Glutamatergic neuron (in vitro differentiated cells): Measurements from ENCODE around the gene EYS. TPM values are rescaled to one million over a fixed set of nuclear protein-coding genes. Genes with fewer than 3 reads are reported as not detected.

Experiments used
- DNase-seq: peaks from one replicate; pipeline ENCODE4 v3.0.0; 2022
- H3K27ac Mint-ChIP-seq: one replicate; pipeline ENCODE4 v1.8.0; 2020; ENCODE audit warnings: mild to moderate bottlenecking, mixed read lengths, inconsistent platforms; ENCODE audit not compliant: unreplicated experiment
- H3K27me3 Mint-ChIP-seq: one replicate; pipeline ENCODE4 v1.8.0; 2020; ENCODE audit warnings: mild to moderate bottlenecking, moderate library complexity, mixed read lengths, inconsistent platforms; ENCODE audit not compliant: unreplicated experiment
- H3K36me3 Mint-ChIP-seq: one replicate; pipeline ENCODE4 v1.8.0; 2020; ENCODE audit warnings: mild to moderate bottlenecking, mixed read lengths, inconsistent platforms; ENCODE audit not compliant: unreplicated experiment
- H3K4me1 Mint-ChIP-seq: one replicate; pipeline ENCODE4 v1.8.0; 2020; ENCODE audit warnings: mild to moderate bottlenecking, low read depth, mixed read lengths, inconsistent platforms; ENCODE audit not compliant: unreplicated experiment
- H3K4me3 Mint-ChIP-seq: one replicate; pipeline ENCODE4 v1.8.0; 2020; ENCODE audit warnings: mild to moderate bottlenecking, mixed read lengths, inconsistent platforms; ENCODE audit not compliant: unreplicated experiment
- H3K9me3 Mint-ChIP-seq: one replicate; pipeline ENCODE4 v1.8.0; 2020; ENCODE audit warnings: mild to moderate bottlenecking, moderate library complexity, mixed read lengths, inconsistent platforms; ENCODE audit not compliant: unreplicated experiment
- CTCF ChIP-seq: fragments of 200-600 bp; sonication (generic); IDR thresholded peaks from one replicate; pipeline ENCODE4 v1.5.0; 2021; ENCODE audit not compliant: partially characterized antibody, unreplicated experiment
- total RNA-seq: library from RNA; stranded (reverse); fragmentation: NEBNext Ultra II Directional; extraction: Animal tissue kit (Norgen Biotek cat#: 25700); gene quantifications from one replicate; pipeline ENCODE4 v1.2.1, GENCODE V29; 2021; ENCODE audit not compliant: unreplicated experiment

EYS gene
- total RNA-seq, 1 donor from 2014 or later = 13.2 TPM

- Mint-ChIP-seq H3K4me3 (no peak overlapping the region), H3K36me3 (no peaks in the 10 kb centered on the region), H3K4me1 (peaks cover 4% of the 10 kb centered on the region), H3K9me3 (no peaks in the 10 kb centered on the region), H3K27me3 (no peaks in the 10 kb centered on the region), H3K27ac (peak overlapping the region; percentile 24)
- DNase-seq = no peak
- TF ChIP-seq CTCF = no peak
Observed at GRCh38 chr6:65538644-65539043, 168.4 kb downstream of the EYS start.

- no peak for TF ChIP-seq CTCF
- no peak overlapping the region for H3K4me3 Mint-ChIP-seq
- no peak overlapping the region for H3K27ac Mint-ChIP-seq
- no peaks in the 10 kb centered on the region for H3K27me3 Mint-ChIP-seq
- H3K36me3 Mint-ChIP-seq = no peaks in the 10 kb centered on the region
- peaks cover 4% of the 10 kb centered on the region for H3K4me1 Mint-ChIP-seq
- H3K9me3 Mint-ChIP-seq = no peaks in the 10 kb centered on the region
- DNase-seq = no peak
Observed at GRCh38 chr6:65537600-65537999, 169.4 kb downstream of the EYS start.

GRCh38 chr6:65531533-65531932, 175.5 kb downstream of the EYS start:
- H3K36me3 Mint-ChIP-seq = no peaks in the 10 kb centered on the region

GRCh38 chr6:65524232-65524631, 182.8 kb downstream of the EYS start:
- DNase-seq = no peak
- Mint-ChIP-seq H3K27ac (no peak overlapping the region), H3K4me1 (no peaks in the 10 kb centered on the region), H3K27me3 (no peaks in the 10 kb centered on the region), H3K9me3 (no peaks in the 10 kb centered on the region), H3K36me3 (no peaks in the 10 kb centered on the region), H3K4me3 (no peak overlapping the region)
- TF ChIP-seq CTCF = no peak

More at GRCh38 chr6:65531533-65531932, 175.5 kb downstream of the EYS start:
- Mint-ChIP-seq H3K9me3 (no peaks in the 10 kb centered on the region), H3K27ac (no peak overlapping the region), H3K27me3 (no peaks in the 10 kb centered on the region), H3K4me1 (no peaks in the 10 kb centered on the region), H3K4me3 (no peak overlapping the region)
- no peak for TF ChIP-seq CTCF
- no peak for DNase-seq

- Mint-ChIP-seq H3K4me1 (no peaks in the 10 kb centered on the region), H3K27me3 (no peaks in the 10 kb centered on the region), H3K36me3 (no peaks in the 10 kb centered on the region), H3K27ac (no peak overlapping the region), H3K9me3 (no peaks in the 10 kb centered on the region), H3K4me3 (no peak overlapping the region)
- DNase-seq = no peak
- TF ChIP-seq CTCF = no peak
Observed at GRCh38 chr6:65505736-65506135, 201.3 kb downstream of the EYS start.
